Activated T-helper 9 cell treated with anti-CD3 and anti-CD28 coated beads, Interleukin-2, amount 50 U/mL, for 16 hours (primary cell): ENCODE data around the gene ARHGAP15.

Experiments
- DNase-seq: peaks from one replicate; pipeline ENCODE4 v3.0.0-alpha.2; 2020; ENCODE audit warnings: low read depth

Gene ARHGAP15

DNA sequence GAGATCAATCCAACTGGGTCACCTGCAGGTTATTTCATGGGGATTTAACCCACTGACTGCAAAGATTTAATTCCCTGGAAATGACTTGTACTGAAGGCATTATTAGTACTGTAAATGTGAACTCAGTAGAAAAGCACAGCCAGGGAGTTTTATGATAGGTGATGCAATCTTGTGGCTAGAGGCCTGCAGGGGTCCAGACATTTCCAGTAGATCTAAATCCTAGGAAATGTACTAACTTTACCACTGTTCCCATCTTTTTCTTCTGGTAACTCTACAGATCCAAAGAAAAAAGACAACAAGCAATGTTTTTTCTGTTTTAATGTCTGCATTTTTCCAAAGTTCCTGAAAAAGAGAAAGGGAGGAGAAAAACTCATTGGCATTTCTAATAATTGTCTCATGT is 500.1 kb downstream of the ARHGAP15 start:
- no peak for DNase-seq

DNA sequence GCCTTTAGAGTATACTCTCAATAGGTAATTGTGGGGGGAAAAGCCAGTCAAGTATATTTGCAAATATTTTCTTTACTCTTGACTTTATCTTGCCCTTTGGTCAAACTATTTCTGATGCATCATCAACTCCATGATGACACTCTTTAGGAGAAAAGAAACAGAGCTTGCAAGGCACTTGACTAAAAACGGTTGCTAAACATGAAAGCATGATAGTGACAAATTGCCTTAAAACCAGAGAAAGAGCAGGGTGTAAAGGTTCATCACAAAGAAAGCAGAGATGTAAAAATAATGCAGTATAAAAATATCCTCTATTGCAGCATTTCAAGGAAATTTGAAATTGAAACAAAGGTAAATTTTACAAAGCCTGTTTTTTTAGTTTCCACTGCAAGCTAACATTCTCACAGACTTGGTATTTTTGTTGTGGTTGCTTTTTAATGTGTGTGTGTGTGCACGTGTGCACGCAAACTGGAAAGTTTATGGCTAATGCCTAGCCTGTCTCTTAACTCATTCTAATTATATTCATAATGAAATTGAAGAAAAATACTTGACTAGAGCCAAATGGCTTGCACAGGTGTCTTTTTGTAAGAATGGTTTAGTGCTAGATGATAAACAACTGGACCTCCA is 503.6 kb downstream of the ARHGAP15 start:
- no peak for DNase-seq

DNA sequence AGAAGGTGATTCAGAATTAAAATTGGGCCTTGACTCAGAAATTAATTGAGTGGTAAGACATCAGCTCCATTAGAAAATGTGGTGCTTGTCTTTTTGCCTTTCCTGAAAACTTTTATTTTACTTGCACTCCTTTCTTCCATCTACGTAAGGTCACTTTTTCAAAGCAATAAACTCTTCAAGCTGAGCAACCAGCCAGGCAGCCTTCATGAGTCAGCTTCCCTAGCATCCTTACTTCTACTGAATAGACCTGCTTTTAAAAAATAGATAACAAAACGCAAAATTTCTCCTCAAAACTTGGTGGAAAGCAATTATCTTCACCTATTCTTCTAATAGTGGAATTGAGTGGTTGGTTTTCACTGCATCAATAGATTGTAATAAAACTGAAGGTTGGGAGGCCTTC is 504.2 kb downstream of the ARHGAP15 start:
- DNase-seq = no peak

DNA sequence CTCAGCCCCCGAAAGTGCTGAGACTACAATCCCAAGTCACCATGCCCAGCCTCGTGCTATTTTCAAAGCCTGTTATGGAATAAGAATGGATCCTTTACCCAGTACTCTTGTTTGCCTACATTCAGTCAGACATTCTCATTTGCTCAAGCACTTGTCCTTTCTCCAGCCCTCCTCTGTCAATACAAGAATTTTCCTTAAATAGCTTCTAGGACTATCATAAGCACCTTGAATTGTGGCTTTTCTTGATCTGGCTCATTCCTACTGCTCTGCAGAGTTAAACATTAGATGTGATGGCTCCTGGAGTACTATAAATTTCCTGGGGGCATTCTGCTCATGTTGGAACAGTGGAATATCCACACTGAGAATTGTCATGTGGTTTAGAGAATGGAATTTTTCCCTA is 506.1 kb downstream of the ARHGAP15 start:
- no peak for DNase-seq

DNA sequence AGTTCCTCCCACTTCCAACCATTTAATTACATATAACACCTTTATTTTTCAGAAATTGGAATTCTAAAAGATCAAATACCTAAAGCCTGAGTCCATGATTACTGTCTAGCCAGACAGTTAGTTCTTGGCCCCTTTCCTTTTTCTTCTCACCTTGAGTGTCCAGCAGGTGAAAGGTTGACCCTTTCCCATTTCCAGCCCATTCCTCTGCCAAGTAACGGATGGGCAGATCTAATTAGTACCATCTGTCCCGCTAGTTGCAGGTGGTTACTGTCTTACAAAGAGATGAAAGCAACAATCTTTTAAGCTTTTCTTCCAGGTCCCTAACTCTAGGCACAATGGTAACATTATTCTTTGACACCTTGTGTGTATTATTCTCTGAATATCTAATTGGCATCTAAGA is 506.7 kb downstream of the ARHGAP15 start:
- no peak for DNase-seq

DNA sequence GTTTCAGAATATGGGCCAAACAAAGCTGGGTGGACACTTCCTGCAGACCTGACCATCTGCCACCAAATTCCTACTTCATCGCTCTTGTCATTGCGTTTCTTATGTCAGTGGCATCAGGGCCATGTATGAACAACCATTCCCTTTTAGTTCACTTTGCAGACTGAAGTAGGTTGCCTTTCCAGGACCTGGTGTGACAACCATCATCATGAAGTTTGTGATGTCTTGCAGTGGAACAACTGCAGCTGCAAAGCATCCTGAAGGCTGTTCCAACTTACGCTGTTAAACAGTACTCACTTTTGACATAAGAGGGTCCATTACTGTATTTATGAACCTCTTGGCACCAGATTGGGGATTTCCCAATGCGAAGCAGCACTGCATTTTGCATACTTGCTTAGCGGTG is 511.6 kb downstream of the ARHGAP15 start:
- DNase-seq = no peak

DNA sequence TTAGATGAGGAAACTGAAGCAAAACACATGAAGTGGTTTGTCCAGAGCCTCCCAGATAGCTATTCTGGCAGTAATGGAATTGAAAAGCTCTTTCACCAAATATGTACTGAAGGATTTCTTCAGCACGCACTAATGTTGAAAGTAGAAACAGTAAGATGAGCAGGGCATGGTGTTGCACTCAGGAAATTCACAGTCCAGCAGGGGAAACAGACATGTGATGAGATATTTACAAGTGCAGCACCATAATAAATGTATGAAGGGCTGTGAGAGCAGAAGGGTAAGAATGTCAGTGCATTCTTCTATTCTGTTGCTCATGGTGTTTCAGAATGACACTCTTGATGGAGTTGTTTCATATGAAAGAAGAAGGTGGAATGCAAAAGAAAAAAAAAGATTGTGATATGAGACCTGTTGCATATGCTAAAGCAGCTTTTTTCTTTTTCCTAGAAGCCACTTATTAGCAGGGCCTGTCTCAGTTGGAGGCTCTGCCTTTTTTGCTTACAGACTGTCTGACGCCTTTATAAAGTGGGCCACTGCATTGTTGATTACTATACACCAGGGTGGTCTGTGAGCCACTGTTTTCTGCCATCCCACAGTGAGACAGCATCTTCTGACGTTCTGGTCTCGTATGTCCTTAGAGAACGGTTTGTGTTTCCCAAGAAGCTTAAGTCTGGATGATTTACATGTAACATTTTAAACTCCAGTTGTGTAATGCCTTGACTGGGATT is 516.9 kb downstream of the ARHGAP15 start:
- no peak for DNase-seq

DNA sequence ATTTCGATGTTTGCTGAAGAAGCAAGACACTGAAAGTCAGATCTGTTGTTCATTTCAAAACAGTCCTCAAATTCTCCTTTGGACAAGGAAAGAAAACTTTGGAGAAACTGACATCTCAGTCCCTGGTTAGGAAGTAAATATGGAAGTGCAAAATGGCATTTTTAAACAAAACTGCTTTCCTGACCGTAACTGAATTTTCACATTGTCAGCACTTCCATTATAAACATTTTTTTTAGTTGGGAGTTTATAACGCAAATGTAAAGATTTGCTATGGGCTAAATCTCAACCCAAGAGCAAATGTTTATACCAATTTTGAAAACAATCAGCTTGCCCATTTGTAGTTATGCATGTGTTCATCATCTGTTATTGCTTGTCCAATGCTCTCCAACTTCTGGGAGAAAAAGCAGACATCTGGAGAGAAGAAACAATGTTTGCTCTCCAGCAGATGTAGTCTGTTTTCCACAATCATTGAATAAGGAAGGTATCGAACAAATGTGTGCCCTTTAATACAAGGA is 520.1 kb downstream of the ARHGAP15 start:
- DNase-seq = no peak

DNA sequence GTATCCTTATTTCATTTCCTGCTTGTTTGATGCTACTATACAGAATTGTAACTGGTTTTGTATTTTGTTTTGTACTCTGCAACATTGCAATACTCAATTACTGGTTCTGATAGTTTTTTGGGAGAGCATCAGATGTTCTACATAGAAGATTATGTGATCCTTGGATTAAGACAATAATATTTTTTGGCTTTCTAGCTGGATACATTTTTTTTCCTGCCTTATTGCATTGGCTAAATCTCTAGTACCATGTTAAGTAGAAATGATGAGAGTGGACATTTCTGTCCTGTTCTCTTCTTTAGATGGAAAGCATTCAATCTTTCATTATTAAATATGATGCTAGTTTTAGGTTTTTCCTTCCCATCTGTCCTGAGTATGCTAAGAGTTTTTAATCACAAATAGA is 523.5 kb downstream of the ARHGAP15 start:
- DNase-seq = no peak

DNA sequence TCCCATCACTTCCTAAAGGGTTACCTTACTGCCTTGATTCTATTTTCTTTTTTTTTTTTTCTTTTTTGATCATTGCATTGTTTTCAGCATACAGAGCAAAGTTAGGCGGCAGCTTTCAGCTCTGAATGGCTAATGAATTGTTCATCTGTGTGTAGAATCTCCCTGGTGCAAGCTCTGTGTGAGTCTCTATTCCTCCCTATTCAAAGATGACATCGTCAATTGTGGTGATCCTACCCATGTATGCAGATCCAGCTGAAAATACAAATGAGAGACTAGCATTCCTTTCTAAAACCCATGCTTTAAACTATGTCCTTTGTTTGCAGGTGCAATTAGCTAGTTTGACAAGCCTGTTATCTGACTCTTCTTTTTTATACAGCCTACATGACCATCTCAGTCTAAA is 539.0 kb downstream of the ARHGAP15 start:
- DNase-seq = no peak

DNA sequence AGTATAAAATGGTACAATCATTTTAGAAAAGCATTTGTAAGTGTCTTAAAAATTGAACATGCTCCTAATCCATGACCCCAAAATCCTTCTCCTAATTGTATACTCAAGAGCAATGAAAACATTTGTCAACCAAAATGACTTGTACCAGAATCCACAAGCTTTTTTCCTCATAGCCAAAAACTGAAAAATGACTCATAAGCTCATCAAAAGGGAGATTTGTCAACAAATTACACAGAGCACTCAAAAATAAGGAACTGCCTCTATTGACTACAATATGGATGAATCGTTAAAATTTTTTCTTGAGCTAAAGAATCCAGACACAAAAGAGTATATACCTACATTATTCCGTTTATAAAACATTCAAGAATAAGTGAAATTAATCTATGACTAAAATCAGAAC is 544.8 kb downstream of the ARHGAP15 start:
- no peak for DNase-seq

DNA sequence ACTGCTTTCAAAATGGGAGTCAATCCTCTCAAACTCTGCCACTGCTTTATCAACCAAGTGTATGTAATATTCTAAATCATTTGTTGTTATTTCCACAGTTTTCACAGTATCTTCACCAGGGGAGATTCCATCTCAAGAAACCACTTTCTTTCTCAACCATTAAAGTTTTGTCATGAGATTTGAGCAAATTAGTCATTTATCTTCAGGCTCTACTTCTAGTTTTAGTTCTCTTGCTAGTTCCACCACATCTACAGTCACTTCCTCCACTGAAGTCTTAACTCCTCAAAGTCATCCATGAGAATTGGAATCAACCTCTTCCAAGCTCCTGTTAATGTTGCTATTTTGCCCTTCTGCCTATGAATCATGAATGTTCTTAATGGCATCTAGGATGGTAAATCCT is 545.8 kb downstream of the ARHGAP15 start:
- no peak for DNase-seq

DNA sequence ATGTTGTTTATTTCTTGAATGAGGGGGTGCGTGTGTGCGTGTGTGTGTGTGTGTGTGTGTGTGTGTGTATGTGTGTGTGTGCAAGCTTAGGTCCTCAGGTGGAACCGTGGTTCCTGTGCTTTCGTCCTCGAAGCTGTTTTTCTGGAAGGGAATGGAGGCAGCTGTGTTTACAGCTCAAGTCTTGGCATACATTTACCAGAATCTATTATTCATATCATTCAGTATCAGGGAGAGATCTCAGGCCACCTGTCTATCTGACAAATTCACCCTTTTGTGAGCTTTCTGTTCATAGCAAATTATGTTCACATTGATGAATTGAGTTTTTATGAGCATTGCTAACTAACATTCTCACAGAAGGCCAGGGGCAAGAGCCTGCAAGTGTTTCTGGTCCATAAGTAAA is 550.4 kb downstream of the ARHGAP15 start:
- DNase-seq = no peak

DNA sequence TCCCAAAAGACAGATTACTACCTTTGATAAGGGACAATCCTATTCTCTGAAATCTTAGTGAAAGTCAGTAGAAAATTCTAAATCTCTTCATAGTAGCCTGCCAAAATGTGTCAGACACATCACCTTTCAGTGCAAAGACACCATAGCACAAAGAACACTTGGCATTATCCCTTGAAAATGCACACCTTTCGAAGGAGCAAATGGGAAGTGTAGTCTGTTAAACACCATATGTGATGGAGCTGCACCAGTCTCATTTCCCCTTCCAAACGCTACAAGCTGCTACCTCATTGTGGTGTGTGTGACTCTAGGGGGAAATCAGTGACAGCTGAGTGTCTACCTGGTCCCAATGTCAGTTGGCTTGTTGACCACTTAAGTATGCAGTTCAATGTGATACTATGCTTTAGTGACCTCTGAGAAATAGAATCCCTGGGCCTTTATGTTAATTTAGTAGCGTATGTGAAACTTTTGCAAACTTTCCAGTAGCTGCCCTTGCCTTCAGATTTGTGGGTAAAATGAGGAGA is 551.7 kb downstream of the ARHGAP15 start:
- no peak for DNase-seq

DNA sequence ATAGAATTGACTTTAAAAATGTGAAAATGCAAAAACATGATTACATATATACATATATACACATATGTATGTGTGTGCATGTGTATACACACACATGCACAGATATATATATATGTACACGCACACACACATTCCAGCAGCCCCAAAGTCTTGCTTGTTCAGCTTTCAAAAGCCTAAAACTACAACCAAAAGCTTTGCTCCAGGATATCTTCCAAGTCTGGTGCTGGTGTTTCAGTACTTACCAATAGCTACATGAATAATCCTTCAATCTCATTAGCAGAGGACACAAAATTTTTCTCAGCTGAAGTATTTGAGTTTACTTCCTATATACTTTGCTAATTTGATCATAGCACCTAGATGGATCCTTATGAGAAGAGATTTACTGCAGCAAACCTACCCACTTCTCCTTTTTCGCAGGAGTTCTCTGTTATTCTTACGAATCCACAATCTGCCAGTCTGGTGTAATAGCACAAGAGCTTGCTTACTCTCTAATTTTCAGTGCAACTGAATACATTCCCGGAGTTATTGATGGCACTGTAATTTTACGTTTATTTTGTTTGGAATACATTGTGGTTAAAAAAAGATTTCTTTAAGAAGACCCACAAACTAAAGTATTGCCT is 553.3 kb downstream of the ARHGAP15 start:
- DNase-seq = no peak

DNA sequence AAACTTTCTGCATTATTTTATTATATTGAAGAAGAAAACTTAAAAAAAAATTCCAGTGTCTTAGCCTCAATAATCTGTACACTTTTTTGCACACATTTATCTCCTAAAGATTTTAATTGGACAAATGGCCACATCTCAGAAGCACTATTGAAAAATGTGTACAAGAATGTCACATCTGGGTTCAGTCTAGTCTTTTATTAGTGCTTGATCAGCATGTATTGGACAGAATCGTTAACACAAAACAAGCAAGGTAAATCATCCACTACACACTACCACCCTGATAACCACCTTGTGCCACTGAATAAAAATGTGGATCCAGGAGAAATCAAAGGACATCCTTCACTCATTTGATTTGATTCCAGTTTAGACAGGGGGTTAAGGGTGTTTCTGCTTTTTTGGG is 554.8 kb downstream of the ARHGAP15 start:
- no peak for DNase-seq

DNA sequence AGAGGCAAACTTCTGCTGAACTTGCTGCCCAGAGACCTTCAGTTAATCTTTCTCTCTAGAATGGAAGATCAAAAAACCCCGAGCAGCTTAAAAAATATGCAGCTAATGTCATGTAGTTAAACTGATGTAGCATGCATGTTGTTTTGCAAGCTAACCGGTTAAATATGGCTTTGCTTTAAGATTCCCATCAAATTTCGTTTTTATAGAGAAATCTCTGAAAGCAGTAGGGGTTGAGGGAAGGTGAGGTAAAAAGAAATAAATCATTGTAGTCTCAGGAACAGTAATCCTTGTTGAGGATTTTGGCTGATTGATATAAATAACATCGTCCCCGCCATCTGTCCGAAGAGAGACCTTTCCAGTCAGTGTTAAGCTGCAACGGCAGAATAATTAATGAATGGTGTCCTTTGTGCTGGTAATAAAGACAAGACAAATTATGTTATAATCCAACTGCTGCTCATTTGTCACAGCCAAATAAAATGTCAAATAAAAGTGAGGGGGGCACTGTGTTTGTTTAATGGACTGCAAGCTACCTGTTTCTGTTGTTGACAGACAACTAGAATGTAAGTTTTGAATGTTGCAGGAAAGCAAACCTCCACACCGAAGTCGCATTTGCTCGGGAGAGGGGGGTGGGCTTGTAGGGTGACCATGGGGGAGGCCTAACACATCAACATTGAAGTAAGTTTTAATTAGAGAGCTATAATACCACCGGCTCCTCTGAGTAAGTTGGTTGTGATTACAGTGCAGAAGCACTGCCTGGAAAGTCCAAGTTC is 555.5 kb downstream of the ARHGAP15 start:
- no peak for DNase-seq

DNA sequence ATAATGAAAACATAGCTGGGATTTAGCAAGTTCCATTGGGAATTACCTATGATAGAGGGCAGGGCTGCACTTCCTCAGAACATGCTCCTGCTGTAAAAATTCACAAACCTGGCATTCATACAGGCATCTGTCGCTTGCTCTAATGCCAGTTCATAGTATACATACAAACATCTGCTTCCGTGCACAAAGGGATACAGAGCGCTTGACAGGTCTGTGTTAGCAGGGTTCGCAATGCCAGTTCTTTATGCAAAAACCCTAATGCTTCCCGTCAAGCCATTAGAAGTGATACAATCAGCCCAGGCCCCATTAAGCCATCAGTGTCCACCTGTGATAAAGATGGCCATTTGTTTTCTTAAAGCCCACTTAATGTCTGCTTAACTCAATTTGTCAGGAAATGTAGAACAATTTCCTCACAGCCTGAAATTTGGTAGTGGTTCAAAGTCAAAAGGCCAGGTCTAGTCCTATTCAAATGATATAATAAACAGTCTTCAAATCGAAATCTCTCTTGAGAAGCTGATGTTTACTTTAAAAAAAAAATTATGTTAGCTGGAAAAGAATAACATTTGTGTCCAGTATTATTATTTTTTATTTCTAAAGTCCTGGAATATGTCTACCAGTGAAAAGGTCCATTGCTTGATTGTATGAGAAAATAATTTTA is 556.3 kb downstream of the ARHGAP15 start:
- no peak for DNase-seq

DNA sequence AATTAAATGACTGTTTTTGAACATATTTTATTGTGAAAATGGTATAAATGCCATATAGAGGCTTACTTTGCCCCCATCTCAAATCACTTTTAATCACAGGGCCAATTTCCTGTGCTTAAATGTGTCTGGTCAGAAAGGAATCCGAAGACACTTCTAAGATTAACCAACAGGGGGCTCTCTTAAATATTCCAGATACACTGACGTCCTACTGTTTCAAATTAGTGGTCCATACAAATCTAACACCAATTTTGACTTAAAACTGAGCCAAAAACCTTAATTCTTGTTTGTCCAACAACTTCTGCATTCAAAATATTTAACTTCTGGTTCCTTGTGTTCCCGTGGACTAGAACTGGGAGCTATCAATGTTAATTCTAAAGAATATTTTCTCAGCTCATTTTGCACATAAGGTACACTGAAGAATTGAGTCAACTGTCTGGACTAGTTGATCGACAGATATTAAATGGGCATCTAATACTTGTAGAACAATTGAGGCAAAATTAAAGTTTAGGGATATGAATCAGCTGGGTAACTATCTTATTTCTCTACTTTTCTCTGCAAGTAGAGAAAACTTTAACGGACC is 557.5 kb downstream of the ARHGAP15 start:
- no peak for DNase-seq

DNA sequence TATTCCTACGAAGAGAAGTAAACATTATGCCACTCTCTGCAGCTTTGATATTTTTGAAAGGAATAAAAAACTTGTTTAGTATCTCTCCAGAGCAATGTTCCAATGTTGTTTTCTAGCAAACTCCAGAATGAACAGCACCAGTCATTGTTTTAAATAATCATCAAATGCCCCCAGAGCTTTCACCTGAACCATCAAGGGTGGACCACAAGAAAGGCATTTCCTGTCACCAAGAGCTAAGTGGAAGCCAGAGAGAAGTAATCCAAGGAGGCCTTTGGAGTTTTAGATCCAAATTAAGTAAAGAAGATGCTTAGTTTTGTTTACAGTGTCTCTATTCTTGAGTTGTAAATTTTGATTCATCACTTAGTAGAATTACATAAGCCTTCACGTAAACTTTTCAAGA is 559.0 kb downstream of the ARHGAP15 start:
- DNase-seq = no peak

DNA sequence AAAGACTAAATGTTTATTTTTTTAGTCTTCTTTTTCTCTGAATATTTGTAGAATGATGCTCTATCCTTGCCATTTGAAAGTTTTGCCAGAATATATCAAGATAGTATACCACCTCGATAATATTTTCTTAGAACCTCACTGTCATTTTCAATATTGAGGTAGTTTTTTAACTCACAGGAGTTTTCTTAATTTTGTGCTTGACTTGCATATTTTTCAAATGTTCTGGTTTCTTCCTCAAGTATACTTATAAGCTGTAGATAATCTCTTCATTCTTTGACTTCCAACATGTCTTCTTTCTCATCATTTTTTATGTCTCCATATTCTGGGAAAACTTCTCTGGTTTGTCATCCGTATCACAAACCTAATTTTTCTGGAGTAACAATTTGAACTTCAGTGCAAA is 559.6 kb downstream of the ARHGAP15 start:
- DNase-seq = no peak

DNA sequence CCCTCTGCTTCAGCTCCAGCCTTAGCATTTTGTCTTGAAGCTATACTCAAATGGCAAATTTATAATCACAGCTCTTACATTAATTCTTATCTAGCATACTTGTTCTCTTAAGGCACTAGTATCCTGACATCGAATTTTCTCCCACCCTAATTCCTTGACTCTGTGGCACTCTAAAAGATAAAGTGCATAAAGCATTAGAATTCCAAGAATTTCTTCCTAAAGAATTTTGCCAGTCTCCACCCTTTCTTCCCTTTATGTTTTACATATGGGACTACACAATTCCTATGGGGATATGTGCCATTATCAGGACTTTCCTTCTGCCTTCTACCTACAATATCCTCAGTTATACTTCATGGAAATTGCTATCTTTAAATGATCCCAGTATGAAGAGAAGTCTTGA is 560.3 kb downstream of the ARHGAP15 start:
- DNase-seq = no peak
